GM20000 (cell line): Measurements from ENCODE around the gene DIP2C.

Experiments used
- DNase-seq: peaks from one replicate; pipeline ENCODE4 v3.0.0; 2012; ENCODE audit warnings: low spot score
- CTCF ChIP-seq: IDR thresholded peaks from 2 replicates; pipeline ENCODE4 v1.5.1; 2012; ENCODE audit warnings: mild to moderate bottlenecking, control low read depth; ENCODE audit errors: extremely low read depth, missing control alignments

DIP2C gene

GRCh38 chr10:563827-564226, 125.6 kb downstream of the DIP2C start:
- no peak for TF ChIP-seq CTCF

DNA sequence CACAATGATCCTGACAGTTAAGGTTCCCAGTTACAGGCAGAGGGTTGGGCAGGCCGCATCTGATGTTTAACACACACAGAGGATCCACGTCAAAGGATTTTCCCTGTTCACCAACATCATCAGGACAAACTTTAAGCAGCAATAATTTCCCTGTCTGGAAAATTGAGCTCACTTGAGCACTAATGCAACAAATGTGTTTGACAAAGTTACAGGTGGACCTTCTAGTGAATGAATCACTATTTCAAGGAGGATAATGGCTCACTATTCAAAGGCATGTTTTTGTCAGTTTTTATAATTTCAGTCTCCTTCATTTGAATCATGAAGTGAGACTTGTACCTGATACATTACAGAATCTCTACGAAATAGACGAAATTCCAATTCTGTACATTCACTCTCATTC, 127.3 kb downstream of the DIP2C start:
- no peak for TF ChIP-seq CTCF
- no peak for DNase-seq

More at GRCh38 chr10:563827-564226, 125.6 kb downstream of the DIP2C start:
- DNase-seq: no peak

GRCh38 chr10:561721-562120, 127.7 kb downstream of the DIP2C start:
- no peak for DNase-seq
- no peak for TF ChIP-seq CTCF

GRCh38 chr10:560314-560992, 129.0 kb downstream of the DIP2C start:
- no peak for TF ChIP-seq CTCF
- no peak for DNase-seq

DNA sequence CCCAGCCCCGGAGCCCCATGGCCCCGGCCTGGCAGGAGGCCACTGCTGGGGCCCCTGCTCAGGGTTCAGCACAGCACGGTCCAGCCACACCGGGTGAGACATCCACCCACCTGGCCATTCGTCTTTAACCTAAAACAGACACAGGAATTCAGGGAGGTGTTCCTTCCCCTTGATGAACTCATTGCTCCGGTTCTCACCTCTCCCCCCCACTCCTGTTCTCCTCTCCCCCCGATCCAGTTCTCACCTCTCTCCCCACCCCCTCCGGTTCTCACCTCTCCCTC, 129.8 kb downstream of the DIP2C start:
- no peak for TF ChIP-seq CTCF
- no peak for DNase-seq

DNA sequence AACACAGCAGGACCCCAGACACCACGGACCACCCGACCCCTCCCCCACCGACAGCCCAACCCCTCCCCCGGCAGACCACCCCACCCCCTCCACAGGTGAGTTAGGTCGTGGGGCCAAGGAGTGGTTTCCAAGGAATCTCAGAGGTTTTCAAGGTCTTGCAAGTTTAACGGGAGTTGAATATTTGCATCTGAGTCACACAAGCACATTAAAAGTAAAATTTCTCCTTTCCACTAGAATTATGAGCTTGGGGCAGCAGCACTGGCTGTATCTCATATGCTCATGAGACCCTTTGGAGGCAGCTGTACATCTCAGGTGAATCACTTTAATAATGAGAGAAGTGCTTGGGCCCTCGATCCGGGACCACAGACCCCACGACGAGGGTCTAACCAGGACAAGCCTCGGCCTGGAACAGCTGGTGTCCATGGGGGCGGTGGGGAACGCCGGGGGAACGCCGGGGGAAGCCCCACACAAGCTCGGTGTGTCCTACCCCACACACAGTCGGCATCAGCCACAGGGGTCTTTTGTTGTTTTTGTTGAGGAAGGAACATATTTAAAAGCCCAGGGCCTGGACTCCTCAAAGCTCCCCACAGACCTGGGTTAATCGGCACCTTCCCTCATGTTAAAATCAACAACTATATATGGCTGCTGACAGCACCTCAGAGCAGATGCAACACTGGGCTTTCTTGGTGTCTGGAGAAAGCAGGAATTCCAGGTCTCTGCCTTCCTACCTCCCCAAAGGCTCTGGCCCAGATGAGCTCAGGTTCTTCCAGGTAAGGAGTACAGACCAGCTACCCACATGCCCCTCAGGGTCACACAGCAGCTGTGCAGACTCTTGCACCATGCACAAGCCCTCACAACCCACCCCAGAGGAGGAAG, 130.3 kb downstream of the DIP2C start:
- TF ChIP-seq CTCF: no peak
- no peak for DNase-seq

DNA sequence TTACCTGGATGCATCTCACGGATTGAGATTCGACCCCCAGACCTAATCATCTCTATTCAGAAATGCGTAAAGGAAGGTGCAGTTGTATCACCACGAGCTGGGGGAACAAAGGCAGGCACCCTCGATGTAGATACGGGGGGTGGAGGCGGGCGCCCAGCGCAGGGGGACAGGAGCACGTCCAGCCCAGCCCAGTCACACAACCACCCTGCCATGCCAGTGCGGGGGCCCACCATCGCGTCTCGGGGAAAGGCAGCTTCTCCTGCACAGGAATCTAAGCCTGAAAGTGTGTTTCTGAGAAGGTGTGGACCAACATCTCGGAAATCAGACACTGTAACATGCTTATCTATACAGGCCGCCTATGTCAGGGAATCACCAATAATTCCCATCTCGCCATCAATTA, 131.1 kb downstream of the DIP2C start:
- TF ChIP-seq CTCF: no peak
- DNase-seq: no peak
